Measurements from ENCODE around the gene ETV7.

The ETV7 gene

GRCh38 chr6:36333171-36333895 is 54.1 kb downstream of the ETV7 start:
- in situ Hi-C loops (cut with MboI; ENCODE audit: low sequenced_read_pairs, unreplicated experiment), result no loop called here
- DNase-seq (ENCODE audit: low spot score), result no peak
- TF ChIP-seq CTCF (IDR thresholded peaks at IDR 0.05; ENCODE audit: borderline replicate concordance, control extremely low read depth, extremely low read depth, insufficient read depth, missing control alignments), result no peak

GRCh38 chr6:36331381-36331780 is 56.1 kb downstream of the ETV7 start:
- in situ Hi-C loops (cut with MboI; ENCODE audit: low sequenced_read_pairs, unreplicated experiment), result no loop called here
- DNase-seq (ENCODE audit: low spot score), result no peak
- no peak for TF ChIP-seq CTCF (IDR thresholded peaks at IDR 0.05; ENCODE audit: borderline replicate concordance, control extremely low read depth, extremely low read depth, insufficient read depth, missing control alignments)

GRCh38 chr6:36330366-36330765 is 57.1 kb downstream of the ETV7 start:
- TF ChIP-seq CTCF (IDR thresholded peaks at IDR 0.05; ENCODE audit: borderline replicate concordance, control extremely low read depth, extremely low read depth, insufficient read depth, missing control alignments), result no peak
- no peak for DNase-seq (ENCODE audit: low spot score)
- in situ Hi-C loops (cut with MboI; ENCODE audit: low sequenced_read_pairs, unreplicated experiment), result no loop called here

GRCh38 chr6:36329798-36330291 is 57.6 kb downstream of the ETV7 start:
- in situ Hi-C loops (cut with MboI; ENCODE audit: low sequenced_read_pairs, unreplicated experiment), result no loop called here
- no peak for DNase-seq (ENCODE audit: low spot score)

GRCh38 chr6:36328600-36328999 is 58.9 kb downstream of the ETV7 start:
- no peak for DNase-seq (ENCODE audit: low spot score)
- in situ Hi-C loops (cut with MboI; ENCODE audit: low sequenced_read_pairs, unreplicated experiment), result no loop called here
- TF ChIP-seq CTCF (IDR thresholded peaks at IDR 0.05; ENCODE audit: borderline replicate concordance, control extremely low read depth, extremely low read depth, insufficient read depth, missing control alignments), result no peak

More at GRCh38 chr6:36329798-36330291, 57.6 kb downstream of the ETV7 start:
- TF ChIP-seq CTCF (IDR thresholded peaks at IDR 0.05; ENCODE audit: borderline replicate concordance, control extremely low read depth, extremely low read depth, insufficient read depth, missing control alignments), result no peak

- no peak for TF ChIP-seq CTCF (IDR thresholded peaks at IDR 0.05; ENCODE audit: borderline replicate concordance, control extremely low read depth, extremely low read depth, insufficient read depth, missing control alignments)
- in situ Hi-C loops (cut with MboI; ENCODE audit: low sequenced_read_pairs, unreplicated experiment), result no loop called here
- DNase-seq (ENCODE audit: low spot score), result no peak
These were observed 59.6 kb downstream of the ETV7 start for GRCh38 chr6:36327919-36328236.
